Left kidney (tissue), 2 donors: ENCODE measurements around the gene TERT. TPM values are rescaled to one million over a fixed set of nuclear protein-coding genes. Genes with fewer than 3 reads are reported as not detected.
"Not testable (repeated sequence)": the region's sequence is repeated elsewhere in the genome, so short reads cannot be mapped to it uniquely, and the experiment has no call there.

Experiments
- DNase-seq: peaks from one replicate; pipeline ENCODE4 v3.0.0-alpha.2; 2013
- polyA plus RNA-seq: library from polyadenylated mRNA; unstranded; fragments of 120-200 nt; gene quantifications from one replicate; pipeline ENCODE4 v1.2.1, GENCODE V29; 2013; ENCODE audit not compliant: insufficient read length

TERT gene
- polyA plus RNA-seq, 1 donor: 0.33 TPM

GRCh38 chr5:1240496-1241260 lies 54.2 kb downstream of the TERT start:
- DNase-seq: no peak

- no peak for DNase-seq
Measured at GRCh38 chr5:1239505-1240251, 55.2 kb downstream of the TERT start.

GRCh38 chr5:1235838-1236237 lies 59.0 kb downstream of the TERT start:
- no peak for DNase-seq

- DNase-seq: no peak
Measured at GRCh38 chr5:1235379-1235778, 59.5 kb downstream of the TERT start.

- DNase-seq: no peak
Measured at GRCh38 chr5:1232780-1233179, 62.1 kb downstream of the TERT start.

- no peak for DNase-seq
Measured at GRCh38 chr5:1231354-1231905, 63.4 kb downstream of the TERT start.

- no peak for DNase-seq
Measured at GRCh38 chr5:1230551-1230950, 64.3 kb downstream of the TERT start.

GRCh38 chr5:1229822-1230221 lies 65.0 kb downstream of the TERT start:
- DNase-seq: no peak

GRCh38 chr5:1229023-1229422 lies 65.8 kb downstream of the TERT start:
- not testable (repeated sequence) for DNase-seq

- DNase-seq: no peak
Measured at GRCh38 chr5:1228120-1228519, 66.7 kb downstream of the TERT start.

- DNase-seq: peak; percentile 73
Measured at GRCh38 chr5:1227667-1228066, 67.2 kb downstream of the TERT start.

GRCh38 chr5:1226839-1227581 lies 67.9 kb downstream of the TERT start:
- no peak for DNase-seq

- no peak for DNase-seq
Measured at GRCh38 chr5:1226231-1226630, 68.6 kb downstream of the TERT start.

- DNase-seq: no peak
Measured at GRCh38 chr5:1225081-1225480, 69.8 kb downstream of the TERT start, which contains the start of gene SLC6A18. Gene SLC6A18 (plus strand): TSS chr5:1225381. CDS start chr5:1225478, 97 bp downstream.

GRCh38 chr5:1224631-1225030 lies 70.2 kb downstream of the TERT start:
- no peak for DNase-seq

- no peak for DNase-seq
Measured at GRCh38 chr5:1223278-1223670, 71.6 kb downstream of the TERT start.

- DNase-seq: no peak
Measured at GRCh38 chr5:1222621-1223277, 72.1 kb downstream of the TERT start.

- DNase-seq: no peak
Measured at GRCh38 chr5:1222147-1222546, 72.7 kb downstream of the TERT start.

GRCh38 chr5:1221721-1222120 lies 73.1 kb downstream of the TERT start:
- no peak for DNase-seq

GRCh38 chr5:1220831-1221230 lies 74.0 kb downstream of the TERT start:
- no peak for DNase-seq

- DNase-seq: no peak
Measured at GRCh38 chr5:1220351-1220750, 74.5 kb downstream of the TERT start.

GRCh38 chr5:1219768-1220100 lies 75.1 kb downstream of the TERT start:
- DNase-seq: no peak
